GM21360 (cell line): ENCODE measurements around the gene FLYWCH2.
"Not testable (repeated sequence)": the region's sequence is repeated elsewhere in the genome, so short reads cannot be mapped to it uniquely, and the experiment has no call there.

ENCODE experiments used
- ATAC-seq: cut with Tn5 transposase; IDR thresholded peaks from one replicate; pipeline ENCODE4 v1.9.1; 2021; ENCODE audit warnings: mild to moderate bottlenecking, moderate library complexity; ENCODE audit not compliant: unreplicated experiment

Gene FLYWCH2

DNA sequence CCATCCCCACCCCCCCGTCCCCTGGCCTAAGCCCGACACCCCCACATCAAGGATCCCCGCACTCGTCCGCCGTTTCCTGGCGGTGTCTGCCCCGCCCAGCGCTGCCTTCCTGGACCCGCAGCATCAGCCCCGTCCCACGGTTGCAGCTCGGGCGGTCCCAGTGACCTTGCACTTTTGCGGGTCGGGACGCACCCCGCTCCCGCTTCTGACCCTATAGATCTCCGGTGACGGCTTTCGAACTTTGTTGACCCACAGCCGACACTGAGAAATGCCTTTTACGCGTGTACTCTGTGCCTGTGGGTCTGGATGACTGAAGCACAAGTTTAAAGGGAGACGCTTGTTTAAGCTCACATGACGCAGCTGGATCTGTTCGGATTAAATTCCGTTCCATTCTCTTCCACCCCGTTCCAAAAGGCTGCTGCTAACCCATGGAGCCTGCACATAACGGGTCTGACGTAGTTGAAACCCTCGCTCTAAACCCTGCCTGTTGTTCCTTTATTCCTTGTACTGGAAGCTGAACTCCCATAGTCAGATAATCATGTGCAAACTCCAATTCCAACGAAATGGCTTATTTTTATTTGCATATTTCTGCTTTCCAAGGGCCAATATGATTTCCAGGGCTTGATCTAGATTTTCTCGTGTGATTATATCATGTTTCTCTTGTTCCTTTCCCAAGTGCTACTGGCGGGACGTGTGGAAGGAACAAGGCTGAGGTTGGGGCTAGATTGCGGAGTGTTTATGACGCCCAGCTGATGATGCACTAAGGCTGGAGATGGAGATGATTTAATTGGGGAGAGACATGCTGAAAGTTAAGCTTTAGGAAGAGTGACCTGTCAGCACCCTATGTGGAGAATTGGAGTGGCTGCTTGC is 29.6 kb downstream of the FLYWCH2 start:
- ATAC-seq, result no peak

- ATAC-seq, result no peak
Observed at GRCh38 chr16:2913603-2914002, 30.6 kb downstream of the FLYWCH2 start.

DNA sequence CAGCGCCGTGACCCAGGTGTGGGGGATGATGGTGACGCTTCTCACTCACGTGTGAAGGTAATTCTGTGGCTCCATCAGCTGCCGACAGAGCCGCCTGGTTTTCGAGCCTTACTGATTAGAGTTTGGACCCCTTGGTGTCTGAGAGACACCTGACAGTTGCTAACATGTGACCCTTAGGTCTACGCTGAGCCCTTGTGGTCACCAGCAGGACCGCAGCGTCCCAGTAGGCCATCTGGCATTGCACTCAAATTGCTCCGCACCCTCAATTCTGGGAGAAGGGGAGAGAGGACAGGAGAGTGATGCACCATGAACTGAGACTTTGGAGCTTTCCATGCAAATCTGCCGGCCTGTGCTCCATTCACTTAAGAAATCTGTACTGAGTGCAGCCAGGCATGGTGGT is 31.2 kb downstream of the FLYWCH2 start:
- ATAC-seq, result no peak

DNA sequence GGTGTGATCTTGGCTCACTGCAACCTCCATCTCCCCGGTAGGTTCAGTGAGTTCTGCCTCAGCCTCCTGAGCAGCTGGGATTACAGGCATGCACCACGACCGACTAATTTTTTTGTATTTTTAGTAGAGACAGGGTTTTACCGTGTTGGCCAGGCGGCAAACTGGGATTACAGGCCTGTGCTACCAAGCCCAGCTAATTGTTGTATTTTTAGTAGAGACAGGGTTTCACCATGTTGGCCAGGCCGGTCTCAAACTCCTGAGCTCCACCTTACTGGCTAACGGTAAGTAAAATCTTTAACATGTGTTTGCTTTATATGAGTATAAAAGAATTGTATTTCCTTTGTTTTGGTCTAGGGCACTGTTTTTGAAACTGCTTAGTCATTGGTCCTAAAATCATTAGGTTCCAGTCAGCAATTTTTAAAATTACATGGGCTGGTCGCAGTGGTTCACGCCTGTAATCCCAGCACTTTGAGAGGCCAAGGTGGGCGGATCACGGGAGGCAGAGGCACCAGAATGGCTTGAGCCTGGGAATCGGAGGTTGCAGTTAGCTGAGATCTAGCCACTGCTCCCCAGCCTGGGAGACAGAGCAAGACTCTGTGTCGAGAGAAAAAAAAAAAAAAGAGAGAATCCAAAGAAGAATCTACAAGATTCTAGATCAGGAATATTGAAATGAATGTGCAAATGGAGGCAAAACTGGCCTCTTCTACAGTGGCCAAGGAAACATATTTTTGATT is 32.3 kb downstream of the FLYWCH2 start:
- ATAC-seq, result no peak

DNA sequence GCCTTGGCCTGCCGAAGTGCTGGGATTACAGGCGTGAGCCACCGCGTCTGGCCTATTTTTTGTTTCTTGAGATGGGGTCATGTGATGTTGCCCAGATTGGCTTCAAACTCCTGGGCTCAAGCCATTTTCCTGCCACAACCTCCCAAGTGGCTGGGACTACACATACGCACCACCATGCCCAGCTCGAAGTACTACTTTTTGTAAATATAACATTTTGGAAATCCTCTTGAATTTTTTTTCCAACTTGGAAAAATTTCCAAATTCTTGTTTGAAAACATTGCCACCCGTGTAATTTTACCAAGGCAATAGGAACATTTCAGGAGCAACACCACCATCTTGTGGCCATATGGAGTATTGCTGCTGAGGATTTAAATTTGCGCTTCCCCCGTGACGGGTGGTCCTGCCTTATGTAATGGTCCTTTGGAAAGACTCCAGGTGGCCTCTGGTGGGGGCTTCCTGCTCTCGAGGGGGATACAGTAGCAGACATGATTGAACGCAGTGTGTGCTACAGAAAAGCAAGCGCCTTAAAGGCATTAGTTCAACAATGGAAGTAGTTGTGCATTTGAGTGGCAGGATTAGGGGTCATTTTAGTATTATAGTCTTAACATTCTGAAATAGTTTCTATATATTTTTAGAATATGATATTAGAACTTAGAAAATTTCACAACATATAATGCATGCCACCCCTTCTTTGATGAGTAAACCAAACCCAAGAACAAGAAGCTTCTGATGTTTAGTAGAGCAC is 36.7 kb downstream of the FLYWCH2 start:
- no peak for ATAC-seq

- no peak for ATAC-seq
Observed at GRCh38 chr16:2923481-2923880, 40.5 kb downstream of the FLYWCH2 start.

GRCh38 chr16:2924901-2925755 is 42.1 kb downstream of the FLYWCH2 start:
- ATAC-seq, result no peak

- no peak for ATAC-seq
Observed at GRCh38 chr16:2925951-2926649, 43.1 kb downstream of the FLYWCH2 start.

GRCh38 chr16:2926650-2926999 is 43.6 kb downstream of the FLYWCH2 start:
- ATAC-seq, result no peak

DNA sequence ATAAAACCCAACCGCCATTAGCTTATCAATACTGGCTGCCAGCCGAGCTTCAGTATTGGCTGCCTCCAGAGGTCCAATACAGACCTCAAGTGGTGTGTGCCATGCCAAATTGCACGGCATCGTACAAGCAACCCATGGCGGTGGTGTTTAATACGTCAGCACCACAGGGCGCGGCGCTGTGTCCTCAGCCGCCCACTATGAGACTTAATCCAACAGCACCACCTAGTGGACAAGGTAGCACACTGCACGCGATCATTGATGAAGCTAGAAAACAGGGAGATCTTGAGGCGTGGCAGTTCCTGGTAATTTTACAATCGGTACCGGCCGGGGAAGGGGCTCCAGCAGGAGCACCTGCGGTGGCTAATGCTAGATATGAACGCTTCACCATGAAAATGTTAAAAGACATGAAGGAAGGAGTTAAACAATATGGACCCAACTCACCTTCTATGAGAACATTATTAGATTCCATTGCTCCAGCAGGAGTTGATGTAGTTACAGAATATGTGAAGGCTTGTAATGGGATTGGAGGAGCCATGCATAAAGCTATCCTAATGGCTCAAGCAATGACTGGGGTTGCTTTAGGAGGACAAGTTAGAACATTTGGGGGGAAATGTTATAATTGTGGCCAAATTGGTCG is 44.1 kb downstream of the FLYWCH2 start:
- ATAC-seq, result peak; percentile 71

DNA sequence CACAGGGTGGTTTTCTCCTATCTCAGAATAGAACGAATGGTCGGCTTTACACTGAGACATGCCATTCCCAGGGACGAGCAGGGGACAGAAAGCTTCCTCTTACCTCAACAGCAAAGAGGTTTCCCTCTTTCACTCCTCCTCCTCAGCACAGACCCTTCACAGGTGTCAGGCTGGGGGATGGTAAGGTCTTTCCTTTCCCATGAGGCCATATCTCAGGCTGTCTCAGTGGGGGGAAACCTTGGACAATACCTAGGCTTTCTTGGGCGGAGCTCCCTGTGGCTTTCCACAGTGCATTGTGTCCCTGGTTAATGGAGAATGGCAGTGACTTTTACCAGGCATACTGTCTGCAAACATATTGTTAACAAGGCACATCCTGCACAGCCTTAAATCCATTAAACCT is 45.1 kb downstream of the FLYWCH2 start:
- ATAC-seq, result not testable (repeated sequence)

- no peak for ATAC-seq
Observed at GRCh38 chr16:2928796-2929195, 45.8 kb downstream of the FLYWCH2 start.

DNA sequence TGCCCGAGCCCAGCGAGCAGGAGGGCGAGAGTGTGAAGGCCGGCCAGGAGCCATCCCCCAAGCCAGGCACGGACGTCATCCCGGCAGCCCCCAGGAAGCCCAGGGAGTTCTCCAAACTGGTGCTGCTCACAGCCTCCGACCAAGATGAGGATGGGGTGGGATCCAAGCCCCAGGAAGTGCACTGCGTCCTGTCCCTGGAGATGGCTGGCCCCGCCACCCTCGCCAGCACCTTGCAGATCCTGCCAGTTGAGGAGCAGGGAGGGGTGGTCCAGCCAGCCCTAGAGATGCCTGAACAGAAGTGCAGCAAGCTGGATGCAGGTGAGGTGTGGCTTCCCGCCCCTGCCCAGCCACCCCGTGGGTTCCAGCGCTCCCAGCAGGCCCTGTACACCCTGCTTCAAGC is 46.7 kb downstream of the FLYWCH2 start:
- no peak for ATAC-seq

DNA sequence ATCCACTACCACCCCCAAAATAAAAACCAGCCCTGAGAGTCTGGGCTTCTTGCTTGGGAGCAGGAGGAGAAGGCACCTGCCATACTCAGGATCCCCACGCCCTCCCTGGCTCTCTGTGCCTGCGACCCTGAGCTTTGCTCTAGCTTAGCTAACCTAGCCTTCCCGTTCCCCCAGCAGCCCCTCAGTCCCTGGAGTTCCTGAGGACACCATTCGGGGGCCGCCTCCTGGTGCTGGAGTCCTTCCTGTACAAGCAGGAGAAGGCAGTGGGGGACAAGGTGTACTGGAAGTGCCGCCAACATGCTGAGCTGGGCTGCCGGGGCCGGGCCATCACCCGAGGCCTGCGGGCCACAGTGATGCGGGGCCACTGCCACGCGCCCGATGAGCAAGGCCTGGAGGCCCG is 47.2 kb downstream of the FLYWCH2 start:
- no peak for ATAC-seq

DNA sequence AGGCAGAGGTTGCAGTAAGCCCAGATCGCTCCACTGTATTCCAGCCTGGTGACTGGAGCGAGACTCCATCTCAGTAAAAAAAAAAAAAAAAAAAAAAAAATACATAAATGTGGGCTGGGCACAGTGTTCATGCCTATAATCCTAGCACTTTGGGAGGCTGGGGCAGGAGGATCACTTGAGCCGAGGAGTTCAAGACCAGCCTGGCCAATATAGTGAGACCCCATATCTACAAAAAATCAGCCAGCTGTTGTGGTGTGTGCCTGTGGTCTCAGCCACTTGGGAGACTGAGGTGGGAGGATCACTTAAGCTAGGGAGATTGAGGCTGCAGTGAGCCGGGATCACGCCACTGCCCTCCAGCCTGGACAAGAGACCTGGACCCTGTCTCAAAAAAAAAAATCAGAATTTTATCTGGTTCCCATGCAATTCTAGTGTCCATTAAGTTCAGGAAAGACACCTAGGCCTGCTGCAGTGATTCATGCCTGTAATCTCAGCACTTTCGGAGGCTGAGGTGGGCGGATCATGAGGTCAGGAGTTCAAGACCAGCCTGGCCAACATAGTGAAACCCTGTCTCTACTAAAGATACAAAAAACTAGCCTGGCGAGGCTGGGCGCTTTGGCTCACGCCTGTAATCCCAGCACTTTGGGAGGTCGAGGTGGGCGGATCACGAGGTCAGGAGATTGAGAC is 48.4 kb downstream of the FLYWCH2 start:
- ATAC-seq, result not testable (repeated sequence)

GRCh38 chr16:2933136-2933535 is 50.1 kb downstream of the FLYWCH2 start:
- ATAC-seq, result no peak

- ATAC-seq, result no peak
Observed at GRCh38 chr16:2933701-2934100, 50.7 kb downstream of the FLYWCH2 start.

DNA sequence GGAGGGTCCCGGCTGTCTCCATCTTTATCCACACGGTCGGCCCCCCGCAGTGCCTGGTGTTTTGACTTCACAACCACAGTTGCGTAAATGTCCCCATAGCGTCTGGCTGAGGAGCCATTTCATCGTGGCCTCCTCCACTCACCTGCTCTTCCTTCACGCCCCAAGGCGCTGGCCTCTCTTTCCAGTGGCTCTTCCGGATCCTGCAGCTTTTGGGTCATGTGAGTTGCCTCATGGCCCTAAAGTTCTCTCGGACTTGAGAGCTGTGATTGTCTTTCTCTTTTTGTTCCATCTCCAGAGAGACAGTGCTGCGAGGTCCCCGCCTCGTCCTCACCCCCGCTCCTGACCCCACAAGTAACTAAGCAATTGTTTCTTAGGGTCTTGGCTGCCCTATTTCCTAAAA is 51.4 kb downstream of the FLYWCH2 start:
- ATAC-seq, result no peak

GRCh38 chr16:2936436-2937011 is 53.5 kb downstream of the FLYWCH2 start:
- ATAC-seq, result no peak
